GM23338 (cell line): ENCODE measurements around the gene GPR176.

ENCODE experiments used
- CREB1 ChIP-seq: fragments of 250-450 bp; sonication (Bioruptor Pico); IDR thresholded peaks from 2 replicates; pipeline ENCODE4 v1.5.0; 2020; ENCODE audit warnings: low read depth, mild to moderate bottlenecking, moderate library complexity
- CTCF ChIP-seq, 2 experiments: fragments of 200-600 bp in 1 of 2; sonication (generic) in 1 of 2; conservative IDR thresholded peaks; 2 replicates each; pipeline versions ENCODE4 v1.5.1 to v1.6.1; 2016 to 2017; ENCODE audit warnings: antibody characterized with exemption in 2 of 2, low read depth in 2 of 2, mild to moderate bottlenecking in 2 of 2, moderate library complexity in 1 of 2
- ETS1 ChIP-seq: IDR thresholded peaks from 2 replicates; pipeline ENCODE4 v1.6.1; 2016; ENCODE audit warnings: antibody characterized with exemption
- EZH2 ChIP-seq: fragments of 200-600 bp; sonication (generic); IDR thresholded peaks from one replicate; pipeline ENCODE4 v1.8.0; 2017; ENCODE audit warnings: antibody characterized with exemption, mild to moderate bottlenecking, low read depth; ENCODE audit not compliant: unreplicated experiment
- EZH2phosphoT487 ChIP-seq: fragments of 200-600 bp; sonication (generic); IDR thresholded peaks from one replicate; pipeline ENCODE4 v1.8.1; 2018; ENCODE audit warnings: antibody characterized with exemption; ENCODE audit not compliant: unreplicated experiment
- JUNB ChIP-seq: IDR thresholded peaks from one replicate; pipeline ENCODE4 v1.6.1; 2016; ENCODE audit warnings: antibody characterized with exemption; ENCODE audit not compliant: unreplicated experiment
- NANOG ChIP-seq: IDR thresholded peaks from 2 replicates; pipeline ENCODE4 v1.6.1; 2016; ENCODE audit warnings: antibody characterized with exemption, borderline replicate concordance
- POLR2AphosphoS5 ChIP-seq: IDR thresholded peaks from 2 replicates; pipeline ENCODE4 v1.6.1; 2016; ENCODE audit warnings: antibody characterized with exemption, low read depth
- REST ChIP-seq: IDR thresholded peaks from one replicate; pipeline ENCODE4 v1.6.1; 2018; ENCODE audit warnings: antibody characterized with exemption; ENCODE audit not compliant: unreplicated experiment
- ZNF114 ChIP-seq: fragments of 250-450 bp; sonication (Bioruptor Pico); IDR thresholded peaks from 2 replicates; pipeline ENCODE4 v1.5.0; 2020; ENCODE audit warnings: mild to moderate bottlenecking, moderate library complexity
- ZNF331 ChIP-seq: fragments of 250-450 bp; sonication (Bioruptor Pico); IDR thresholded peaks from 2 replicates; pipeline ENCODE4 v1.5.0; 2020; ENCODE audit warnings: low read depth, mild to moderate bottlenecking, moderate library complexity

DNA sequence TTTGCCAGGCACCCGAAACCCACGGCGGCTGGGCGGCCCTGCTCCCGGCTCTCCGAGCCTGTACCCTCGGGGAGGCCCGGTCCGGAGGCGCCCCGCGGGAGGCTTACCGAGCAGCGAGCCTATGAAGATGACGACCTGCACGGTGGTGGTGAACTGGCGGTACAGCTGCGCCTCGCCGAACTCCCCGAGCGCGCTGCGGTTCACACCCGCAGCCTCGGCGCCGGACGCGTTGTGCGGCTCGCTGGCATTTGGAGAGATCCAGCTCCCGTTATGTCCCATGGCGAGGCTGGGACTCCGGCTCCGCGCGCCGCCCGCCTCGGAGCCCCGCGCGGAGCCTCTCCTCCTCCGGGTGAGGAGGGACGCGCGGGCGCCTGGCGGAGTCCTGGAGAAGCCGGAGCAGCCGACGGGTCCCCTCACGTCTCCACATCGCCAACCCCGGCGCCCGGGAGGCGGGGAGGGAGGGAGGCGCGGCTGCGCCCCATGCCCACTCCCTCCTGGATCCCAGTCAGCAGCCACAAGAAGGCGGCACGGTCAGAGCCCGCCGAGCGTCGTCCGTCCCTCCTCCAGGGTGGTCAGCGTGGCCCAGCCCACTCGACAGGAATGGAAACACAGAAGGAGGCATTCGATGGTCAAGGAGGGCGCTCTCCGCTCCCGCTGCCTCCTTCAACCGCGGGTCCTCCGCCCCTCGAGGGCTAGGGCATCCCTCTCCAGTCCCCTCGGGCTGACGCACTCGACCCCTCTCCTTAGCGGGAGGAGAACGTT, at the start of gene GPR176:
- TF ChIP-seq CTCF (conservative IDR thresholded peaks at IDR 0.05; ENCODE audit: low read depth in 2 of 2) (0 out of 4 replicates have a peak, but pooled peaks of 1 of the 2 experiments have one; percentile 26), NANOG (no peak), EZH2 (no peak), POLR2AphosphoS5 (no peak; the same call in none of the 2 replicates), ZNF114 (no peak), CREB1 (CRISPR knock-in tag) (no peak), REST (no peak), EZH2phosphoT487 (no peak), JUNB (no peak), ETS1 (no peak), ZNF331 (CRISPR knock-in tag) (no peak)
